AG09309 (cell line): Measurements from ENCODE around the gene ZNF107.
A peak's percentile ranks its signal among the peaks of the same experiment; 100 is the strongest.

Source experiments
- DNase-seq: peaks from one replicate; pipeline ENCODE4 v3.0.0-alpha.2; 2010; ENCODE audit warnings: low read depth
- H3K4me3 ChIP-seq: 2 replicates; pipeline ENCODE4 v1.5.1; 2011; ENCODE audit warnings: mild to moderate bottlenecking, low read depth, low read length, moderate library complexity; ENCODE audit not compliant: control insufficient read depth
- TF ChIP-seq, protein P1 (sequence below): IDR thresholded peaks from 2 replicates; pipeline ENCODE4 v1.5.1; 2011; ENCODE audit warnings: mild to moderate bottlenecking, low read depth, low read length, inconsistent platforms; ENCODE audit not compliant: insufficient read depth, control insufficient read depth; ENCODE audit errors: missing control alignments

ZNF107 gene

DNA sequence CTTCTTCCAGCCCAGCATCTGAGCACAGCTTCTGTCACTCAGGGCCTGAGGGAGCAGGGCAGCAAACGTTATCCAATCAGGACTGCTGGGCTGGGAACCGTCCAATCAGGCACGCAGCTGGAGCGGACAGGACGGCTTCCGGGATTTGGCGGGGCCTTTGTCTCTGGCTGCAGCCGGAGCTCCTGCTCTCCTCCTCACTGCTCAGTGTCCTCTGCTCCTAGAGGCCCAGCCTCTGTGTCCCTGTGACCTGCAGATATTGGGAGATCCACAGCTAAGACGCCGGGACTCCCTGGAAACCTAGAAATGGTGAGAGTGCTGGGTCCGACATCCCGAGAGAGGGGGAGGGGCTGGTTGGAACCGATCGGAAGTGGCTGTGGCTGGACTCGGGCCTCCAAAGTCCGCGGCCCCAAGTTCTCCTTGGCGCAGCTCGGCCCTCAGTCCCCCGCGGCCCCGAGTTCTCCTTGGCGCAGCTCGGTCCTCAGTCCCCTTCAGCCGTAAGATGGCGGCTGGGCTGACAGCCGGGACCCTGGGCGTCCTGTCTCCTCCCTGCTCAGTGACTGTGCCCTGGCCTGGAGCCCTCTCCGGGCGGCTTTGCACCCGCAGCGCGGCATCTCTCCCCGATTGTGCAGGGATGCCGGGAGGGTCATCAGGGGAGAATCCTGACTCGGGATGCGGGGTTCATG lies at the start of gene ZNF107:
Gene ZNF107, plus strand, starts transcription at position 154 of the 683 bp plus-strand sequence. Its CDS starts 150 bp downstream, at position 304.
- DNase-seq = peak; percentile 83
- TF ChIP-seq, protein P1, sequence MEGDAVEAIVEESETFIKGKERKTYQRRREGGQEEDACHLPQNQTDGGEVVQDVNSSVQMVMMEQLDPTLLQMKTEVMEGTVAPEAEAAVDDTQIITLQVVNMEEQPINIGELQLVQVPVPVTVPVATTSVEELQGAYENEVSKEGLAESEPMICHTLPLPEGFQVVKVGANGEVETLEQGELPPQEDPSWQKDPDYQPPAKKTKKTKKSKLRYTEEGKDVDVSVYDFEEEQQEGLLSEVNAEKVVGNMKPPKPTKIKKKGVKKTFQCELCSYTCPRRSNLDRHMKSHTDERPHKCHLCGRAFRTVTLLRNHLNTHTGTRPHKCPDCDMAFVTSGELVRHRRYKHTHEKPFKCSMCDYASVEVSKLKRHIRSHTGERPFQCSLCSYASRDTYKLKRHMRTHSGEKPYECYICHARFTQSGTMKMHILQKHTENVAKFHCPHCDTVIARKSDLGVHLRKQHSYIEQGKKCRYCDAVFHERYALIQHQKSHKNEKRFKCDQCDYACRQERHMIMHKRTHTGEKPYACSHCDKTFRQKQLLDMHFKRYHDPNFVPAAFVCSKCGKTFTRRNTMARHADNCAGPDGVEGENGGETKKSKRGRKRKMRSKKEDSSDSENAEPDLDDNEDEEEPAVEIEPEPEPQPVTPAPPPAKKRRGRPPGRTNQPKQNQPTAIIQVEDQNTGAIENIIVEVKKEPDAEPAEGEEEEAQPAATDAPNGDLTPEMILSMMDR = no peak
- peak within 1 kb of the TSS; percentile 64 for H3K4me3 ChIP-seq

DNA sequence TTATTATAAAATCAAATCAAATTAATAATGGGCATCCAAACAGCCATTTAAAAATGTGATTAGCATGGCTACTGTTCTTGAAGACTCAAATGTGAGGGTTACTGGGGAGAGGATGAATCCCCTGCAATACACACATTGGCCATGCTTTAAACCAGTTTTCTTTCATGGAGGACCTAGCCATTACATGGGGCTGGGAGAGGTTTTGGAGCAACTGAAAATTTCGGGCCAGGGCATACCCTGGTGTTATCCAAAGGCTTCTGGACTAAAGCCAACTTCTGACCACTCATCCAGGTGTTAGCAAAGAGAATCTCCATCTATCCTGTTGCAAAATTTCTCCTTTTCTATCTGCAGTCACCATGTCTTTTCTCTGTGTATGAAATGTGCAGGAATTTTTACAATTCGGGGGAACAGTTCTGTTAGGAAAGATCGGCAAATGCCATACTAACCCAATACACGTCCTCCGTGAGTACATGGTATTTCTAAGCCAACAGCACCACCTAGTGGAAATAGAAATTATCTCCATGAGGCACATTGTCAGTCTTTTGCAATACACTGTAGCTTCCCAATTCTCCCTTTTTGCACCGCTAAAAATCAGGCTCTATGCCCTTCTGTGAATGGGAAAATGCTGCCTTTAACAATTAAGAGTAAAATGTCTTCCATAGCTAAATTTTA lies 47.0 kb upstream of the ZNF107 start:
- H3K4me3 ChIP-seq = no peak overlapping the region
- peak; percentile 29 for DNase-seq
- TF ChIP-seq, protein P1 = peak; percentile 39

DNA sequence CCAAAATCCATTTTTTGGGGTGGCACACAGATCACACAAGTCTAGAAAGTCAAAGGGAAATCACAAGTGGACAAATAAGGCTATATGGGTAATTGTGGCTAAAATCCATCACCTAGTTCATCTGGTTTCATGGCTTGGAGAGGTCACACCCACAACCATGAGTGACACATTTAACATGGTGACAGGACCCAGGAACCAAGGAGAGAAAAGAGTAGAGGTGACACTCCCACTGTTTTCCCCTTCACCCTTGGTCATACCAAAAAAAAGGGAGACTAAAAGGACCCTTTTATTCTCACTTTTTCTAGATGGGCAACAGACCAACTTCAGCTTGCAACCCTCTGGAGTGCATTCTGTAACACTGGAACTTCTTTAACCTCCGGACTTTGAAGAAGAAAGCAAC lies 46.2 kb upstream of the ZNF107 start:
- no peak overlapping the region for H3K4me3 ChIP-seq
- TF ChIP-seq, protein P1 = no peak
- DNase-seq = no peak

DNA sequence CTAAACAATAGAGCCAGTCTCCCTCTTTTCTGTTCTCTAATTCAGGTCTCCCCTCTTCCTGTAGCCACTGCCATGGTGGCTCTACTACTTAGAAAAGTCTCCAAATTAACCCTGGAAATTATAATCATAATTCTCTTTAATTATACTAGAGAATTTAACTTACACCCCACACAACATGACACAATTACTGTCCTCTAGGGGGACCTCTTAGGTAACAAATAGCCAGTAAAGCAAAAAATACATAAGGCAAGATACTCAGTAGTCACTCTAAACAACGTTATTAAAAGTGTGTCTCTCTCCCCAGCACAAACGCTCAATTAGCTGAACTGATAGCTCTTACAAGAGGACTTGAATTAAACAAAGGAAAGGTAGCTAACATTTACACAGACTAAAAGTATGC lies 44.3 kb upstream of the ZNF107 start:
- no peak for DNase-seq
- no peak overlapping the region for H3K4me3 ChIP-seq
- TF ChIP-seq, protein P1 = no peak

DNA sequence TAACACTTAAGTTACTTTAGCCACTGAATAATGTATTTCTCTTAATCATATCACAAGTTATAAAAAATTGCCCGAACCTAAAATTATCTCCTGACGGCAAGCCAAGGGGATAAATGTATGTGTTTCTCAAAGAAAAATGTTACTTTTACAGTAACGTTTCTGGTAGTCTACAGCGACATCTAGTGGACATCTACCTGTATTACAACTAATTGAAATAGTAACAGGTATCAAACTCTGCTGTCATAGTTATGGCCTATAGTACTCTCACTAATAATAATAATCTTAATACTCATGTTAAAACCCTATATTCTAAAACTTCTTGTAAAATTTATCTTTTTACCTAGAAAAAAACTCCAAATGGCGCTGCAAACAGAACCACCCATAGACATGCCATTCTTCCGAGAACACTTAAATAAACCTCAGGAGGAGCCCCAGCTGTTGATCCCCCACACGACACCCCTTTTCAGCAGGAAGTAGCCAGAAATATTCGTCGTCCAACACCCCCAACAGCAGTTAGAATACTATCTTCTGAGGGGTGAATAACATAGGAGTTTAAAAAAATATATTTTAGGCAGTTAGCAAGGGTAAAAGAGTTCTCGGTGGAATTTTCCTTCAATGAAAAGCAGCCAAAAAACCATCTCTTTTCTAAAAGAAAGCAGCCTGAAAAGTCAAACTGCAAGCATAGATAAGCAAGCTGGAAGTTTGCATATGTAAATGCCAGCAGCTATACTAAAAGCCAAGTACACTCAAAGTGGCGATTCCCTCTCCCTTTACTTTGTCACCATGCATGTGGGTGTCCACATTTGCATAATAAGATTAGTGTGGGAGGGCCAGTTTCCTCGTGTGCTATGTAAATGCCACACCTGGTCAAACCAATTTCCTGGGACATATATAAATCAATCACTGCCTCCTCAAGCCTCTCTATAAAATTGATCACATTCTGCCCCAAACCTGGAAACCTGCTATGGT lies 40.5 kb upstream of the ZNF107 start:
- TF ChIP-seq, protein P1 = peak; percentile 44
- DNase-seq = no peak
- H3K4me3 ChIP-seq = no peak overlapping the region

DNA sequence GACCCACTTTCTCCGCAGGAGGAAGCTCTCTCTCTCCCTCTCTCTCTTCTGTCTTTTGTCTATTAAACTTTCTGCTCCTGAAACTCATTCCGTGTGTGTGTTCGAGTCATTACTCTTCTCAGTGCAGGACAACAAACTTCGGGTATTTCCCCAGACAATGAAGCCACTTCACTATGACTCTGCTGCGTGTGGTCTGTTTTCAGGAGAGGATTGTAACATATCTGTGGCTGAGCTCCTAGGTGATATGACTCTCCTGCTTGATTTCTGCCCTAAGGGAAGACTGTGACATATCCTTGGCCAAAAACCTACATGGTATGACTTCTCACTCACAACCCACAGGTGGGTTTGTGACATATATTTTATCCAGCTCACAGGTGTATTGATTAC lies 39.9 kb upstream of the ZNF107 start:
- TF ChIP-seq, protein P1 = no peak

More for the DNA sequence above, 39.9 kb upstream of the ZNF107 start:
- DNase-seq = no peak
- no peak overlapping the region for H3K4me3 ChIP-seq
